ENCODE data around the gene FAM76B.

- peak; percentile 93 for TF ChIP-seq CTCF (IDR thresholded peaks at IDR 0.05; ENCODE audit: low read depth, low read length)
- TF ChIP-seq POLR2A (IDR thresholded peaks at IDR 0.05; ENCODE audit: extremely low read depth, insufficient read length) = no peak
Observed at GRCh38 chr11:95835768-95836488, 46.3 kb upstream of the FAM76B start.
